Caco-2 (cell line): ENCODE measurements around the gene PHF13. TPM values are rescaled to one million over a fixed set of nuclear protein-coding genes. Genes with fewer than 3 reads are reported as not detected.

Experiments used
- BruUV-seq: library from RNA; stranded (reverse); fragments of 400-500 nt; replicated peaks from 2 replicates; lab custom pipeline; 2021; lab: Mats Ljungman, UMichigan
- CTCF ChIA-PET: fragments of 300-600 bp; sonication (Branson Sonifier 250); formaldehyde crosslinking; loops from one replicate; lab custom pipeline; 2022; ENCODE audit warnings: antibody characterized with exemption; lab: Charles Lee
- POLR2A ChIA-PET: fragments of 300-600 bp; sonication (Branson Sonifier 250); formaldehyde crosslinking; loops from one replicate; lab custom pipeline; 2022; ENCODE audit warnings: antibody characterized with exemption; lab: Charles Lee
- DNase-seq, 2 experiments: peaks; one replicate each; pipeline versions ENCODE4 v3.0.0 to v3.0.0-alpha.2; 2020 to 2022
- H3K27me3 ChIP-seq: replicated peaks from 2 replicates; pipeline ENCODE4 v1.6.0; 2011; ENCODE audit warnings: low read length; ENCODE audit not compliant: control insufficient read depth, insufficient read depth
- H3K36me3 ChIP-seq: 2 replicates; pipeline ENCODE4 v1.5.1; 2011; ENCODE audit warnings: low read length; ENCODE audit not compliant: control insufficient read depth, insufficient read depth
- H3K4me1 ChIP-seq: fragments of 250-450 bp; sonication (Bioruptor Pico); 2 replicates; pipeline ENCODE4 v1.5.1; 2020; ENCODE audit warnings: mild to moderate bottlenecking
- H3K4me3 ChIP-seq: 2 replicates; pipeline ENCODE4 v1.5.1; 2011; ENCODE audit warnings: low read depth, mild to moderate bottlenecking, control low read depth, low read length
- H3K9me3 ChIP-seq: fragments of 250-450 bp; sonication (Bioruptor Pico); 2 replicates; pipeline ENCODE4 v1.5.1; 2020; ENCODE audit warnings: mild to moderate bottlenecking, moderate library complexity
- H3K27ac Mint-ChIP-seq: one replicate; pipeline ENCODE4 v1.8.0; 2022; ENCODE audit warnings: mixed read lengths; ENCODE audit not compliant: unreplicated experiment
- H3K27me3 Mint-ChIP-seq: one replicate; pipeline ENCODE4 v1.8.0; 2022; ENCODE audit warnings: mixed read lengths; ENCODE audit not compliant: insufficient read depth, unreplicated experiment
- H3K36me3 Mint-ChIP-seq: one replicate; pipeline ENCODE4 v1.8.0; 2022; ENCODE audit warnings: mild to moderate bottlenecking, mixed read lengths; ENCODE audit not compliant: insufficient read depth, unreplicated experiment
- H3K4me1 Mint-ChIP-seq: one replicate; pipeline ENCODE4 v1.8.0; 2022; ENCODE audit warnings: low read depth, mixed read lengths; ENCODE audit not compliant: unreplicated experiment
- H3K4me3 Mint-ChIP-seq: one replicate; pipeline ENCODE4 v1.8.0; 2022; ENCODE audit warnings: mild to moderate bottlenecking, moderate library complexity, mixed read lengths; ENCODE audit not compliant: unreplicated experiment
- H3K9me3 Mint-ChIP-seq: one replicate; pipeline ENCODE4 v1.8.0; 2022; ENCODE audit warnings: mixed read lengths; ENCODE audit not compliant: unreplicated experiment
- intact Hi-C: fragments of 100-400 bp; cut with micrococcal nuclease; formaldehyde crosslinking; loops from one replicate; pipeline ENCODE4 v1.10.0; 2022; ENCODE audit not compliant: unreplicated experiment
- total RNA-seq: library from RNA; stranded (reverse); gene quantifications from 2 replicates; pipeline ENCODE4 v1.2.3, GENCODE V29; 2022
- TF ChIP-seq, protein P1 (sequence below), 2 experiments: fragments of 200-600 bp in 1 of 2; IDR thresholded peaks; 1 replicate in 1 of 2; 2 replicates in 1 of 2; pipeline versions ENCODE4 v1.5.1 to v1.8.0; 2011 to 2022; ENCODE audit warnings: antibody characterized with exemption in 1 of 2, control low read depth in 1 of 2, inconsistent platforms in 1 of 2, low read depth in 1 of 2, low read length in 1 of 2, mild to moderate bottlenecking in 1 of 2, moderate library complexity in 1 of 2; ENCODE audit not compliant: insufficient read depth in 1 of 2, severe bottlenecking in 1 of 2, unreplicated experiment in 1 of 2

PHF13 gene
- total RNA-seq, 1 experiment from 2014 or later, result 21.8 TPM

DNA sequence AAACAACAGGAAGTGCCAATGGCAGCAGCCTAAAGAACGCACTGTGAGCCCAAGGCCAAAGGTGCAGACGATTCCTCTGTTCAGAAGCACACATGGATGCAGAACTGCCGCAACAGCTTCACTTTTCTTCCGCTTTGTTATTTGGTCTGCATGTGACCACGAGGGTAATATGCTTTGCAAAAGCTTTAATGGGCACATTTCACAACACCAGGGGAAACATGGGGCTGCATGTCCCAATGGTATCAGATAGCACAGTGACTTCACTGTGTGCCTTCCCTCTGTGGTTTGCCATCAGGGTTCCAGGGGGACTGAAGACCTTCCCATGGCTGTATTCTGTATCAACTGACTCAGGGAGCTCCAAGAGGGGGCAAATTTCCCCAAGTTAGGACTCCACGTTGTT lies 39.5 kb downstream of the PHF13 start:
- no peak overlapping the region for H3K4me3 Mint-ChIP-seq
- H3K36me3 Mint-ChIP-seq, result peaks cover 25% of the 10 kb centered on the region
- intact Hi-C loops, result no loop called here
- ChIA-PET POLR2A (no interaction called here), CTCF (no interaction called here)
- Histone ChIP-seq H3K36me3 (peaks cover 1% of the 10 kb centered on the region; the same call in 1 of the 2 replicates), H3K9me3 (no peaks in the 10 kb centered on the region), H3K4me3 (no peak overlapping the region), H3K4me1 (no peaks in the 10 kb centered on the region), H3K27me3 (no peaks in the 10 kb centered on the region)
- no peak for DNase-seq
- H3K27me3 Mint-ChIP-seq, result no peaks in the 10 kb centered on the region
- H3K4me1 Mint-ChIP-seq, result no peaks in the 10 kb centered on the region
- BruUV-seq, result no TSS peak
- H3K27ac Mint-ChIP-seq, result no peak overlapping the region
- TF ChIP-seq, protein P1, sequence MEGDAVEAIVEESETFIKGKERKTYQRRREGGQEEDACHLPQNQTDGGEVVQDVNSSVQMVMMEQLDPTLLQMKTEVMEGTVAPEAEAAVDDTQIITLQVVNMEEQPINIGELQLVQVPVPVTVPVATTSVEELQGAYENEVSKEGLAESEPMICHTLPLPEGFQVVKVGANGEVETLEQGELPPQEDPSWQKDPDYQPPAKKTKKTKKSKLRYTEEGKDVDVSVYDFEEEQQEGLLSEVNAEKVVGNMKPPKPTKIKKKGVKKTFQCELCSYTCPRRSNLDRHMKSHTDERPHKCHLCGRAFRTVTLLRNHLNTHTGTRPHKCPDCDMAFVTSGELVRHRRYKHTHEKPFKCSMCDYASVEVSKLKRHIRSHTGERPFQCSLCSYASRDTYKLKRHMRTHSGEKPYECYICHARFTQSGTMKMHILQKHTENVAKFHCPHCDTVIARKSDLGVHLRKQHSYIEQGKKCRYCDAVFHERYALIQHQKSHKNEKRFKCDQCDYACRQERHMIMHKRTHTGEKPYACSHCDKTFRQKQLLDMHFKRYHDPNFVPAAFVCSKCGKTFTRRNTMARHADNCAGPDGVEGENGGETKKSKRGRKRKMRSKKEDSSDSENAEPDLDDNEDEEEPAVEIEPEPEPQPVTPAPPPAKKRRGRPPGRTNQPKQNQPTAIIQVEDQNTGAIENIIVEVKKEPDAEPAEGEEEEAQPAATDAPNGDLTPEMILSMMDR (IDR thresholded peaks at IDR 0.05; ENCODE audit: insufficient read depth in 1 of 2, low read depth in 1 of 2, low read length in 1 of 2, severe bottlenecking in 1 of 2, unreplicated experiment in 1 of 2), result no peak
- H3K9me3 Mint-ChIP-seq, result no peaks in the 10 kb centered on the region

DNA sequence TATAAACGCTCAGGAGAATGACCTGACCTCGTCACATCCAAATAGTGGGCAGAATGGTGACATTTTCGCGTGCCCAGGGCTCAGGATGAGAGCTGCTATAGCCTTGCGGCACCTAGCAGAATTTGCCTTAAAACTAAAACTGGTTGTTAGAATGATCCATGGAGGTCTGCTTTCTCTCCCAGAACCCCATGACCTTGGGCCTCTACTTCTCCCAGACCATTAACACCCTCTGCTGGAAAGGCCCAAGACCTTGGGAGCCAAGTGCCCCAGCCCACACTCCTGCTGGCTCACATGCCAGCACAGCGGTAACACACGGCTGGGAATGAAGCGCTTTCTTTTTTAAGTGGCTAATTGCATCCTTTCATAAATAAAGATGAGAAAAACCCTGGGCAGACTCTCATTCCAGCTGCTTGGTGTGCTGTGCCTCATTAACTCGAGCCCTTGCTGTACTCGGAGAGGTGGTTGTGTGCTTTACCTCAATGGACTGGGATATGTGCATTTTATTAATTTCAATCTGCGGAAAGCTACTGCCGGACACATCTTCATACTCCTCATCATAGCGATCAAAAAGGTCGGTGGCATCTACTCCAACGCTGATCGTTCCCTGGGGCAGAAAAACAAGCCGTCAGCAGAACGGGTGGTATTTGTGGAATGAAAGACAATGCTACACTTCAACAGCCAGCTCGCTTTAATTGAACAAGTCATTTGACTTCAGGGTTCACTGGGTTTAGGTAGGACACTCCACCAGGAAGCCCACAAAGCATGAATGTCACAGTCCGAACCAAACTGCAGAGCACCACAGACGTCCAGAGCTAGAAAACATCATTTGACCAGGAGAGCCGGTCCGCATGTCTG lies 40.1 kb downstream of the PHF13 start:
- no peaks in the 10 kb centered on the region for H3K4me1 Mint-ChIP-seq
- H3K27me3 ChIP-seq, result no peaks in the 10 kb centered on the region
- DNase-seq, result no peak
- H3K36me3 ChIP-seq, result peaks cover 1% of the 10 kb centered on the region; the same call in 1 of the 2 replicates
- ChIA-PET POLR2A (no interaction called here), CTCF (no interaction called here)
- no peak overlapping the region for H3K27ac Mint-ChIP-seq
- BruUV-seq, result no TSS peak
- no peak overlapping the region for H3K4me3 Mint-ChIP-seq
- TF ChIP-seq, protein P1 (IDR thresholded peaks at IDR 0.05; ENCODE audit: insufficient read depth in 1 of 2, low read depth in 1 of 2, low read length in 1 of 2, severe bottlenecking in 1 of 2, unreplicated experiment in 1 of 2), result no peak
- H3K4me3 ChIP-seq, result no peak overlapping the region
- H3K36me3 Mint-ChIP-seq, result peaks cover 25% of the 10 kb centered on the region
- no peaks in the 10 kb centered on the region for H3K27me3 Mint-ChIP-seq
- no peaks in the 10 kb centered on the region for H3K9me3 Mint-ChIP-seq
- intact Hi-C loops, result no loop called here
- H3K9me3 ChIP-seq, result no peaks in the 10 kb centered on the region
- no peaks in the 10 kb centered on the region for H3K4me1 ChIP-seq

DNA sequence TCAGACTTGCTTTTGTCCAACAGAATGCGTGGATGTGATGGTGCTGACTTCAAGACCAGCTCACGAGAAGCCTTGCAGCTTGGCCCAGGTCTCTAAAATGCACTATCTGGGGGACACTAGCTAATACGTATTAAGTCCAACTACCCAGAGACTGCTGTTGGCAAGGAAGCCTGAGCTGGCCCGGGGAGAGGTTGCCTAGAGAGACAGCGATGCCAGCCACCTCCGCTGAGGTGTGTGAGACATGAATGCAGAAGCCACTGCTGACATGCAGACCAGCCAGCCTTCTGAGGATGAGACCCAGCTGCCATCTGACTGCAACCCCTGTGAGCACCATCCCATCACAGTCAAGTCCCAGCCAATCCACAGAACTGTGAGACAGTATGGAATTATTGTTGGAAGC lies 43.6 kb downstream of the PHF13 start:
- TF ChIP-seq, protein P1 (IDR thresholded peaks at IDR 0.05; ENCODE audit: insufficient read depth in 1 of 2, low read depth in 1 of 2, low read length in 1 of 2, severe bottlenecking in 1 of 2, unreplicated experiment in 1 of 2), result no peak
- H3K27me3 ChIP-seq, result no peaks in the 10 kb centered on the region
- no TSS peak for BruUV-seq
- ChIA-PET CTCF (no interaction called here), POLR2A (no interaction called here)
- Mint-ChIP-seq H3K27ac (no peak overlapping the region), H3K9me3 (no peaks in the 10 kb centered on the region), H3K4me3 (no peak overlapping the region), H3K36me3 (peaks cover 16% of the 10 kb centered on the region), H3K27me3 (no peaks in the 10 kb centered on the region), H3K4me1 (no peaks in the 10 kb centered on the region)
- DNase-seq, result no peak
- intact Hi-C loops, result no loop called here
- 0 out of 2 replicates have a peak, but pooled peaks cover 1% of the 10 kb centered on the region for H3K36me3 ChIP-seq
- no peak overlapping the region for H3K4me3 ChIP-seq
- no peaks in the 10 kb centered on the region for H3K4me1 ChIP-seq
- H3K9me3 ChIP-seq, result no peaks in the 10 kb centered on the region
